OCI-LY3 (cell line): ENCODE results near the gene FKBP7.

Source experiments
- CTCF ChIP-seq: fragments of 200-600, 300-600 bp; sonication (generic); IDR thresholded peaks from 2 replicates; pipeline ENCODE4 v1.5.1; 2014; ENCODE audit warnings: antibody characterized with exemption, low read length, low read depth
- EZH2phosphoT487 ChIP-seq: fragments of 200-600 bp; shearing (Covaris generic); IDR thresholded peaks from 2 replicates; pipeline ENCODE4 v1.6.1; 2018; ENCODE audit warnings: antibody characterized with exemption, mixed run types, low read depth

- TF ChIP-seq CTCF (no peak), EZH2phosphoT487 (no peak)
Observed at GRCh38 chr2:178449700-178450523, 28.5 kb downstream of the FKBP7 start.
